ENCODE data around the gene GRM7.

GRM7 gene

DNA sequence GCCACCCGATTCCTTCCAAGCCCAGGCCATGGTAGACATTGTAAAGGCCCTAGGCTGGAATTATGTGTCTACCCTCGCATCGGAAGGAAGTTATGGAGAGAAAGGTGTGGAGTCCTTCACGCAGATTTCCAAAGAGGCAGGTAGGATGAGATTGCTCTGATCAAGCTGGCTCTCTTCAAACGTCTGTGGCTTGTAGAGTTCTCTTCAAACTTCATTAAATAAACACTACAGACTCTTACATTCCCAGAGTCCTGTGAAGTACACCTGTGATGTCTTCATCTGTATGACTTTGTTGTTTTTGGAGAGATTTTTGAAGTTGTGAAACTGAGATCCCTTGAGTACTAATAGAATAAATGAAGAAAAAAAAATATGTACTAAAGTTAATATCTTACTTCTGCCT lies 285.6 kb downstream of the GRM7 start:
- TF ChIP-seq CTCF (IDR thresholded peaks at IDR 0.05; ENCODE audit: control insufficient read depth, insufficient read depth, low read depth, low read length, missing control alignments) = no peak
- no peak for DNase-seq (ENCODE audit: low read depth)
- H3K4me3 ChIP-seq (ENCODE audit: control insufficient read depth, low read depth, low read length) = no peak overlapping the region

DNA sequence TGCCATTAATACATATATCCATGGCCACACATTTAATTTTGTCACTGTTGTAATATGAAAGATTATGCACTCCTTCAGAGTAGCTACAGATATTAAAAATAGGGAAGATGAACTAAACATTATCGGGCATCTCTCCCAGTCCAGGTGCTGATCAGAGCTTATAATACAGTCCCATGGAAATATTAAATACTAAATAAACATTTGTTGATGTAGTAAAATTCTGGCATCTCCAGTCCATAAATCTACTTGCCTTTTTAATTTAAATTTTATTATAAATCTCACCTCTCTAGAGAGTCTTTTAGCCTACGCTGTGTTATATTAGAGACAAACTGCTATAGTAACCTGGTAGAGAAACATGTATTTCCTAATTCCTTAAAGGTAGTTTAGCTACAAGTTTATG lies 297.6 kb downstream of the GRM7 start:
- TF ChIP-seq CTCF (IDR thresholded peaks at IDR 0.05; ENCODE audit: control insufficient read depth, insufficient read depth, low read depth, low read length, missing control alignments) = no peak
- H3K4me3 ChIP-seq (ENCODE audit: control insufficient read depth, low read depth, low read length) = no peak overlapping the region
- no peak for DNase-seq (ENCODE audit: low read depth)

GRCh38 chr3:7160689-7161088 lies 299.8 kb downstream of the GRM7 start:
- no peak for TF ChIP-seq CTCF (IDR thresholded peaks at IDR 0.05; ENCODE audit: control insufficient read depth, insufficient read depth, low read depth, low read length, missing control alignments)
- H3K4me3 ChIP-seq (ENCODE audit: control insufficient read depth, low read depth, low read length) = no peak overlapping the region
- no peak for DNase-seq (ENCODE audit: low read depth)

- no peak for DNase-seq (ENCODE audit: low read depth)
- TF ChIP-seq CTCF (IDR thresholded peaks at IDR 0.05; ENCODE audit: control insufficient read depth, insufficient read depth, low read depth, low read length, missing control alignments) = no peak
- no peak overlapping the region for H3K4me3 ChIP-seq (ENCODE audit: control insufficient read depth, low read depth, low read length)
These were observed 305.5 kb downstream of the GRM7 start for GRCh38 chr3:7166460-7166859.

DNA sequence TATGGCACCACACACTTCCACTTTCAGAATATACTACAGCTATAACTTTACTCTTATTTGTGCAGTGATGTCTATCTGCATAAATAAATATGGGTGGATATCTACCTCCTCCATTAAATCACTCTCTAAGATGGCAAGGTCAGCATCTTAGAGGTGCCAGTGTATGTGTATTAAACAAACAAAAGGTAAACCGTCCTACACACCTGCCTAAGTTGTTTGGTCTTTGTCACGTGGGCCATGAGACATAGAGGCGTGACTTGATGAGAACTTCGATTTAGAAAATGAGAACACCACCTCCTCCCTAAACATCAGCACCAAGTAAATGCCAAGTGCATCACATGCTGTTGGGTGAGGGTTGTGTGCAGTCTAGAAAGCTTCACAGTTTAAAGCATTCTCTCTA lies 310.6 kb downstream of the GRM7 start:
- no peak for DNase-seq (ENCODE audit: low read depth)
- TF ChIP-seq CTCF (IDR thresholded peaks at IDR 0.05; ENCODE audit: control insufficient read depth, insufficient read depth, low read depth, low read length, missing control alignments) = no peak
- no peak overlapping the region for H3K4me3 ChIP-seq (ENCODE audit: control insufficient read depth, low read depth, low read length)

GRCh38 chr3:7172996-7173395 lies 312.1 kb downstream of the GRM7 start:
- no peak for TF ChIP-seq CTCF (IDR thresholded peaks at IDR 0.05; ENCODE audit: control insufficient read depth, insufficient read depth, low read depth, low read length, missing control alignments)
- no peak for DNase-seq (ENCODE audit: low read depth)
- H3K4me3 ChIP-seq (ENCODE audit: control insufficient read depth, low read depth, low read length) = no peak overlapping the region

GRCh38 chr3:7188551-7188950 lies 327.6 kb downstream of the GRM7 start:
- no peak for DNase-seq (ENCODE audit: low read depth)

More at GRCh38 chr3:7188551-7188950, 327.6 kb downstream of the GRM7 start:
- no peak overlapping the region for H3K4me3 ChIP-seq (ENCODE audit: control insufficient read depth, low read depth, low read length)
- TF ChIP-seq CTCF (IDR thresholded peaks at IDR 0.05; ENCODE audit: control insufficient read depth, insufficient read depth, low read depth, low read length, missing control alignments) = no peak
